GM18517 (cell line): ENCODE data around the gene TMPRSS2.

Experiments used
- ATAC-seq: cut with Tn5 transposase; IDR thresholded peaks from one replicate; pipeline ENCODE4 v1.9.1; 2021; ENCODE audit warnings: mild to moderate bottlenecking, moderate library complexity; ENCODE audit not compliant: unreplicated experiment

TMPRSS2 gene

GRCh38 chr21:41451753-41452676 is 55.9 kb downstream of the TMPRSS2 start:
- ATAC-seq: no peak

GRCh38 chr21:41449613-41450012 is 58.3 kb downstream of the TMPRSS2 start:
- no peak for ATAC-seq

- ATAC-seq: no peak
Measured at GRCh38 chr21:41447356-41447755, 60.6 kb downstream of the TMPRSS2 start.

- ATAC-seq: no peak
Measured at GRCh38 chr21:41446586-41446985, 61.4 kb downstream of the TMPRSS2 start.

GRCh38 chr21:41445465-41445862 is 62.5 kb downstream of the TMPRSS2 start:
- ATAC-seq: no peak

DNA sequence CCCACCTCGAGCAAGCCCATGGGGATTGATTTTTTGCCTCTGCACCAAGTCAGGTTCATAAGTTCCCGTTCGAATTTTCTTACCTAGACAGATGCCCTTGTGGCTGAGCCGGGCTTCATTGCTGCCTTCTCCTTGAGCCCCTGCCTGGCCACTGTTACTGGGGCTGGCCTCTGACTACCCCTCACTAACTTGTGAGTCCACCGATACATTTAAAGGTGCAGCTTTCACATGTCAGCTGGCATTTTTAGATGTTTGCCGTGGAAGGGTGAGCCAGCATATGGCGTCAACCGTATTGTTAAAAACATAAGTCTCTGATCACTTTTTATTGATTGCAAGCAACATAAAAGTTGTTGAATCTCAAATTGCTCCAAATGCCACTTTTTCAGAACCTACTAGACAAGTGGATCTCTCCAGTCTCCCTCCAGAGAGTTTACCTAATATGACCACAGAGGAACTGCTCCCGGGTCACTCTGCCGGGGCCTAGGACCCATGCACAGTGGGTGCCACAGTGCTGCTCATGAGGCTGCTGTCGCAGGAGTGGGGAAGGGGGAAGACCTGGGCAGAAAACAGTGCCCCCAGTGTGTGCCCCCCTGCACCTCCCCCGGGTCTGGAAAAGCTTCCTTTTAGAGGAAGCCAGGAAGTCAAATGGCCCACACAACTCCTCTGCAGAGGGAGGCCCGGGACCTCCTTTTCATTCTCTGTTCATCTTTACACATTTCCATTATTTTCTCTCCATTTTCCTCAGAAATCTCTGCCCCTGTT is 63.1 kb downstream of the TMPRSS2 start:
- no peak for ATAC-seq

DNA sequence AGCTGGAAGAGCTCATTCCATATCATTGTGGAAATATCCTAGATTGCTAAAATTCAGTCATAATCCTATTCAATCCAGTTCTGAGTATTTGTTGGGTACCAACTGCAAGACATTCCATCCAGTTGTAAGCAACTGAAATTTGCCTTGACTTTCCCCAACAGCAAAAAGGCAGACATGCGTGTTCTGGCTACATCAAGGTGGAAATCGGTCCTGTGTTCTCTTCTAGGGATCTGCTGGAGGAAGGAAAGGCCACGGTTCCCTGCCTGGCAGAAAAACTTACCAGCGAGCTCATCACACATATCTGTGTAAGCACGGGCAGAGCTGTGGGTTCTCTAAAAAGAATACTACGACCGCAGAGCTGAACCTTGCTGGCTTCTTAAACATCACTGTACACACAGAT is 64.4 kb downstream of the TMPRSS2 start:
- ATAC-seq: no peak

GRCh38 chr21:41442481-41443186 is 65.3 kb downstream of the TMPRSS2 start:
- no peak for ATAC-seq

DNA sequence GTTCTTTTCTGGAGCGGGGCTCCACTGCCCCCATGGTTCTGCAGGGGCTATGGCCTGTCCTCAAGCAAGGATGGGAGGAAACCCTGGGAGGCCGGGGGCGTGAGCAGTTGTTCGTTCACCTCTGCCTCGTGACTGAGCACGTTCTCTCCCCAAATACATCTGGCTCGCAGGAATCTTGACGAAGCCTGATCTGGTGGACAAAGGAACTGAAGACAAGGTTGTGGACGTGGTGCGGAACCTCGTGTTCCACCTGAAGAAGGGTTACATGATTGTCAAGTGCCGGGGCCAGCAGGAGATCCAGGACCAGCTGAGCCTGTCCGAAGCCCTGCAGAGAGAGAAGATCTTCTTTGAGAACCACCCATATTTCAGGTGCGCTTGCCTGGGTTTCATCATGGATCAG is 66.4 kb downstream of the TMPRSS2 start:
- no peak for ATAC-seq

GRCh38 chr21:41439248-41439647 is 68.7 kb downstream of the TMPRSS2 start:
- ATAC-seq: no peak

- ATAC-seq: no peak
Measured at GRCh38 chr21:41438425-41439113, 69.4 kb downstream of the TMPRSS2 start.

DNA sequence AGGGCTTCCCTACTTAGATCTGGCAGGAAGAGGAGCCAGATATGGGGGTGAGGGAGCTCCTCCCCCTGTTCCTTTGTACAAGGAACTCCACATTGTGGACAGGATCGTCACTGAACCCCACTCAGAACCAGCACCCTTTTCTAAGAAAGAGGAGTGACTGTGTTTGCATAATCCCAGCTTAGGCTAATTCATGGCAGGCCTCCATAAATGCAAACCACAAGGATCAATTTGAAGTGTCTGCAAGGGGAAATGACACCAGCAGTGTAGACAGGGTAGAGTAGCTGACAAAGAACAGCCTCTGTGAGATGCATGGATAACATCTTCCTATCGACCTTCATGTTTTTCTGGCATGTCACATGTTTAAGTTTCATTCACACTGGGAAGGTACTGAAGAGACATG is 70.2 kb downstream of the TMPRSS2 start:
- ATAC-seq: no peak

GRCh38 chr21:41435706-41436105 is 72.3 kb downstream of the TMPRSS2 start:
- ATAC-seq: no peak

- ATAC-seq: no peak
Measured at GRCh38 chr21:41433566-41433965, 74.4 kb downstream of the TMPRSS2 start.

DNA sequence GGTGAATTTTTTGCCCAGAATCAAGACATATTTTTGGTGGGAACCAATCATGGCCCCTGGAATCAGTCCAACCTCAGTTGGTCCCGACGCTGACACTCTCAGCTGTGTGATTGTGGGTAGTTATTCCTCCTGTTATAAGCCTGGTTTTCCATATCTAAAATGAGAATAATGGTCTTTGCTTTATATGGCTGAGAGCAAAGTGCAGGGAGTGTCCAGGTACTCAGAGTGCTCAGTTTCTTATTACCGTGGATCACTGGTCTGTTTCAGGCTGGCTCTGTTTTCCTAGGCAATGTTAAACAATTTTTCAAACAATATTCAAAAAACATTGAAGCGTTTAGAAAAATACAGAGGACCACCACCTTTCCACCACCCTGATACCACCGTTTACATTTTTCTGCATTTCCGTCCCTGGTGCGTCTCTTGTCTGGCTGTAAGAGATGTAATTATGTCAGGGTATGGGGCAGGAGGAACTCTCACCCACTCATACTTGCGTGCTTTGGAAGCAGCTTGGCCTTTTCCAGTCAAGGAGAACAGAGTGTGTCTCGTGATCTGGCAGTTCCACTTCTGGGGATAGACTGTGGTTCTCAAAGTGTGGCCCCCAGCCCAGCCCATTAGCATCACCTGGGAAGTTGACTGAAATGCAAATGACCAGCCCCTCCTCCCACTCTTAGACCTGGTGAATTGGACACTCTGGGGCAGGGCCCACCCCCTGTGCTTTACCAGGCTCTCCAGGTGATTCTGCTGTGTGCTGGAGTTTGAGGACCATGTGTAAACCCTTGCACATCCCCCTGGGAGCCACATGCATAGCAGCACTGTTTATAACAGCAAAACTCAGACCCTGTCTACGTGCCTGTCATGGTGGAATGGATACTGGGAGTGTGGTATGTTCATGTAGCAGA is 75.1 kb downstream of the TMPRSS2 start:
- ATAC-seq: no peak

DNA sequence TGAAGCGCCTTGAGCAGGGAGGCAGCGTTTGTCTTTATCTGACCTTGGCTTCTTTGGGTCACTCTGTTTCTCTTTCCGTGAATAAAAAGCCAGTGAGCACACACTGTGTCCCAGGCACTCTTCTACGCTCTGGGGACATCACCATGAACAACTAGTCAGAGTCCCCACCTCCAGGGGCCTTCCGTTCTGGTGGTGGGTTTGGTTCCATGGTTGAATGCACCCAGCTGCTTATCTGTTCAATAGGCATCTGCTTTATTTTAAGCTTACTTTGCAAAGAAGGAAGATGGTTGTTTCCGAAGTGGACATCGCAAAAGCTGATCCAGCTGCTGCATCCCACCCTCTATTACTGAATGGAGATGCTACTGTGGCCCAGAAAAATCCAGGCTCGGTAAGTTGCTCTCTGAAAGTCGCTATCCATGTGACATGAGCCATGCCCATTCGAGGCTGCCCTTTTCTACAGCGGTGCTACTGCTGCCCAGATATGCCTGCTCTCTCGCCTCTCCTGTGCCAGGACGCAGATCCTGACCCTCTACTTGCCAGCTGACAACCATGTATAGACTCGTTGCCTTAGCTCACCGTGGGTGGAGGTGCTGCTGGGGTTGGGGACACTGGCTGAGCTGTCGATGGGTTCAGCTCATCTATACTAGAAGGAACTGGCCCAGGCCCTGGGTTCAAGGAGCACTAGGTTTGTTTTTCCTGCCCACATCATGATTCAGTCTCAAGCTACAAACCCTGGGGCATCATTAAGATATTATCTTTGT is 76.0 kb downstream of the TMPRSS2 start:
- peak; percentile 61 for ATAC-seq

DNA sequence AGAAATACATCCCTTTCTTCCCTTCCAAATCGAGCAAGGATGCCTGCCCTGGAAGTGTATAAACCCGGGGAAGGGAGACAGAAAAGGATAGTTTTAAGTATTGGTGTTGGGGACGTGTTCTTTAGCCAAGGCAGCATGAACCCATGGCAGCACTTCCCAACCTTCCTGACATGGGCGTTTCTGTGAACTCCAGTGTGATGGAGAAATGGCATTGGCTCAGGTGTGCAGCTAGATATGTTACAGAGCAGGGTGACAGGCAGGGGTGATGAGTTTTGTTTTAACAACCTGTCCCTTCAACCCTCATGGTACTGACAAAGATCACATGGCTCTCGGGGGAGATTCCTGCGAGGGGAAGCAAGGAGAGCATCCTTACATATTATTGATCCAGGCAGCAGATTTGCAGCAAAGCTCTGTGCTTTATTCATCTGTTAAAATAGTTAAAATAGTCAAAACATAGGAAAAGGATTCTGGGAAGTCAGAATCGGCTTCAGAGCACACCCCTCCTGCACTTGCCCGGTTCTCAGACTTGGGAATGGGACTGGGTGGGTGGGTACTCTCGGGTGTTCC is 78.0 kb downstream of the TMPRSS2 start:
- no peak for ATAC-seq

GRCh38 chr21:41429305-41429704 is 78.7 kb downstream of the TMPRSS2 start:
- ATAC-seq: no peak

DNA sequence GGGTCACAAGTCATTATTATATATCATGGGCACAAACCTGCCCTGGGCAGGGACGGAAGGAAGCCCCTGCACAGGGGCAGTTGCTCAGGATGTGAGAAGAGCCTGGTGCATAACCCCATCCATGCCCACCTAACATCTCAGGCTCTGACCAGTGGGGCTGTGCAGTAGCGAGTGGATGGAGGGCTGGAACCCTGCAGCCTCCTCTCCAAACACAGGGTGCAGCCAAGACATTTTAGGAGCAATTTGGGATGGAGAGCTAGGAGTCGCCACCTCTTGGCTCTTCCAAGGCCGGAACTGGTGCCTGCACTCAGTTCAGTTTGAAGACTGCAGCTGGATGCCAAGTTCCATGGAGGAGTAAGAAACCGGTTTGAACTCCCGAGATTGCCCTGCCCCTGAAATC is 79.1 kb downstream of the TMPRSS2 start:
- ATAC-seq: no peak
